ENCODE results near the gene ERI2.
"Not testable (repeated sequence)": the region's sequence is repeated elsewhere in the genome, so short reads cannot be mapped to it uniquely, and the experiment has no call there.

ERI2 gene

DNA sequence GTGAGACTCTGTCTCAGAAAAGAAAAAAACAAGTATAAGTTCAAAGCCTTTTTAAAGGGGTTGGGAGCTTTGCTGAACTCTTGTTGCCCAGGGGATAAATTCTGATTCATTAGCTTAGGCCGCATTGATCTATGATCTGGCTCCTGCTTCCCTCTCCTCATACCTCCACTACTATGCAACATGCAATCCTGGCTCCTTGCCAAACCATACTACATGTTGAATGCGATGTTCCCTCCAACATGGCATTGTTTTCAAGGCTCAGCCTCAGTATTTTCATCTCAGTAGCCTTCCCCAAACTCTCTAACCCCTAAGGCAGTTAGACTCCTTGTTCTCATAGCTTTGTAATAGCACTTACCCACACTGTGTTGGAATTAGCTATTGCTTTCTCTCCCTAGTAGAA is 6.2 kb upstream of the ERI2 start:
- no peak for DNase-seq

DNA sequence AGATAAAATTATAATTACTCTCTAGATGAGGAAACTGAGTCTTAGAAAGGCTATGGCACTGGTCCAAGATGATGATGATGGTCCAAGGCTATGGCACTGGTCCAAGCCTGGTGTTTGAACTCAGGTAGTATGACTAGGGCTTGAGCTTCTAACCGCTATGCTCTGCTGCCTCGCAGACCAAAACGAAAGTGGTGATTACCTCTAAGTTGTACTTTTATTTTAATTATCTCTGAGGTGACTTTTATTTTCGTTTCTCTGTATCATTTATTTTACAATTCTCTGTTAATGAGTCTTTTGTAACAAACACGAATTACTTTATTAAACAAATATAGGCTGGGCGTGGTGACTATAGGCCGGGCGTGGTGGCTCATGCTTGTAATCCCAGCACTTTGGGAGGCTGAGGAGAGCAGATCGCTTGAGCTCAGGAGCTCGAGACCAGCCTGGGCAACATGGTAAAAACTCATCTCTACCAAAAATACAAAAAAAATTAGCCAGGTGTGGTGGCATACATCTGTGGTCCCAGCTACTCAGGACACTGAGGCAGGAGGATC is 5.7 kb upstream of the ERI2 start:
- no peak for DNase-seq

DNA sequence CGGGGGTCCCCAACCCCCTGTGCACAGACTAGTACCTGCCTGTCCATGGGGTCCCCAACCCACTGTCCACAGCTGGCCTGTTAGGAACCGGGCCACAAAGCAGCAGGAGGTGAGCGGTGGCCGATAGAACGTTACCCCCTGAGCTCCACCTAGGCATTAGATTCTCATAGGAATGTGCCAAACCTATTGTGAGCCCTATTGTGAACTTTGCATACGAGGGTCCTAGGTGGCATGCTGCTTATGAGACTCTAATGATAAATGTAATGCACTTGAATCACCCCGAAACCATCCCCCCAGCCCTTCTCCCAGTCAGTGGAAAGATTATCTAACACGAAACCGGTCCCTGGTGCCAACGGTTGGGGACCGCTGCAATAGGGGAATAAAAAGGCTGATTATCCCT is 1.6 kb upstream of the ERI2 start:
- DNase-seq: no peak

DNA sequence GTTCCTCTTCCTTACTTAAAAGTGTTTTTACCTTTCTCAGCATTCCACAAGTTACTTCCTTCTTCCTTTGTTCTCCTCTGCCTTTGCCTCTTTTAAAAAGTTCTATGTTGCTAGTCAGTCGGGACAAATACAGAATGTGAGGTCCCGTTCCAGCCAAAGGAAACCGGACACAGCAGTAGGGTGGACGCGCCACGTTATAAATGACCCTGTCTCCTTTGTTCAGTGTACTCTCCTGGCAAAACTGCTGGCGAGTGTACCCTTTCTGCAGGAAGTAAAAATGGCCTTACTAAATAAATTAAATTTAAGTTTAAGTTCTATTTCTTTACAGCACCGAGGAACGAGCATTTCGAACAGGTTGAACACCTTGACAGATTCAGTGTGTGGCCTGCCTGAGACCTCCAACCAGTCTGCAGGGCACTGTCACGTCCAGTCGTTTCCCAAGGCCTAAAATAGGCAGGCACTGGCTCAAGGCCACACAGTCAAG is 546 bp downstream of the ERI2 start:
- DNase-seq: peak in 1 of 2 experiments; percentile 39

DNA sequence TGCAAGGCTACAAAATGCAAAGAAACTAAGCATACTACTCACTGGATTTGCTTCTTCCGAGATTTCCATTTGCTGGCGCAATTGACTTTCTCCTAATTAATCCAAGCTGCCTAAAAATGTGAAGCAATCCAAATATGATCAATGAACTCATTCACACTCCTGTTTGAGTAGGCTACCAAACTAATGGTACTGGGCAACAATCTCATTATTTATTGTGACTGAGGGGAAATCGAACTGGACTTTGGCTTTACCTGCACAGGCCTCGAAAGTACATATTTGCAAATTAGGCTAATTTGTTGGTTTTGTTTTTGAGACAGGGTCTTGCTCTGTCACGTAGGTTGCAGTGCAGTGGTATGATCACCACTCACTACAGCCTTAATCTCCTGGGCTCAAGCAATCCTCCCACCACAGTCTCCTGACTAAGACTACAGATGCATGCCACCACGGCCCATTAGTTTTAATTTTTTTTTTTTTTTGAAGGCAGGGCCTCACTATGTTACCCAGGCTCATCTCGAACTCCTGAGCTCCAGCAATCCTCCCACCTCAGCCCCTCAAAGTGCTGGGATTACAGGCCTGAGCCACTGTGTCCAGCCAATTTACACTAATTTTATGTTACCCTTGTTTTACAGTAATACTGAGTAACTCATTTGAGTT is 2.6 kb downstream of the ERI2 start:
- no peak for DNase-seq

DNA sequence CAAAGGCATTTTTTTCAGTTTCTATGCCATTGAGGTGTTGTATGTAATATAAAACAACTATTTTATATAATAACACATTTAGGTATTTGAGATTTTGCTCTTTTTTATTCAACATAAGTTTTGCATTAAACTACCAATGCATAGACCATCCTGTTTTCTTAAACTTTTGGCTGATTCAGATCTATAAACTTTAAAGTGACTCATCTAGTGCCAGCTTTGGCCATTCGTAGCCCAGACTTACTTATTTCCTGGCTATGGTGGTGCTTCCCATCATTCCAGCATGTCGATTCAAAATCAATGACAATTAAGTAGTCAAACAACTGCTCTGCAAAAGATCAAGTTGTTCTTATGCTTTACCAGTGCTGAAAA is 3.1 kb downstream of the ERI2 start:
- DNase-seq: no peak

DNA sequence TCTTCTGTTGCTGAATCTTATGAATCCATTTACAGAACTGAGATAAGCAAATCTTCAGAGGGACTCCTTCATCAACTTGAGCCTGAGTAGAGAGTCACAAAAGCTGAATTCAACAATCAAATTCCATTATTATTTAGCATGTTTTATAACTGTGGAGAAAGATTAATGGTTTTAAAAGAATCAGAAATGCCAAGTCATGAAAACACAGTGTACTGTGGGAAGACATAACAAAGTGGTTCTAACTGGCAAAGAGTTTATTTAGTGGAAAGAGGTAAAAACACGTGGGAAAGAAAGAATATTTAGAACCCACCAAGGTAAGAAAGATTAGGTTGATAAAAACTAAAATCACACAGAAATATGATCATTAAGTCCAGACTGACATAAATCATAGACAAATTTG is 5.0 kb downstream of the ERI2 start:
- DNase-seq: no peak

DNA sequence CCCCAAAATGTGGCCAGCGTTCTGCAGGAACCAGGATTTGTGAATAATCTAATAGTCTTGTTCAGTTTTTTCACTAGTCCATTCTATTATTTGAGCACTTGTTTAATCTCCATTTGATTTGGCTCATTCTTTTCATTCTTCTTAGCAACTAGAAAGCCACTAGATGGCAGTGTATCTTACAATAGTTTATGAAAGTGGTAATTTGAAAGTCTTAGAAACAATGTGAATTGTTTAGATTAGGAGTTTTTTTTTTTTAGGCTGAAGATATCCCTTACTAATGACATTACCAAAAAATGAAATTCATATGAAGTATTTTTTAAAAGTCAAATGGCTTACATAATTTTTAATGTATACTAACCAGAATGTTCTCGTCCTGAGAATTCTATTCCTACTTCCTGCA is 6.7 kb downstream of the ERI2 start:
- DNase-seq: no peak

DNA sequence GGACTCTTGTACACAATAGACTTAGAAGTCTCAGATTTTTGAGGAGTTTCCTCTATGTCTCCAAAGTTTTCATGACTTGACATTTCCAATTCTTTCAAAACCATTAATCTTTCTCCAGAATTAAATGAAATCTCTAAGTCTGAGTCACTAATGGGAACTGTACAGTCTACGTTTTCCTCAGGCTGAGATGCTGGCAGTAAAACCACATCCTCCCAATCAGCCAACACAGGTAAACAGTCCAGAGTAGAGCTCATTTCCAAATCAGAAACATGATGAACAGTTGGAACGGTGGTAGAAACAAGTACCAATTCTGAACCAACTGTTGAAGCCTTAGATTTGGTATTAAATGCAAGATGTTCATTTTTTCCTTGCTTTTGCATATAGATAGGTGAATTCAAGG is 7.9 kb downstream of the ERI2 start:
- no peak for DNase-seq

DNA sequence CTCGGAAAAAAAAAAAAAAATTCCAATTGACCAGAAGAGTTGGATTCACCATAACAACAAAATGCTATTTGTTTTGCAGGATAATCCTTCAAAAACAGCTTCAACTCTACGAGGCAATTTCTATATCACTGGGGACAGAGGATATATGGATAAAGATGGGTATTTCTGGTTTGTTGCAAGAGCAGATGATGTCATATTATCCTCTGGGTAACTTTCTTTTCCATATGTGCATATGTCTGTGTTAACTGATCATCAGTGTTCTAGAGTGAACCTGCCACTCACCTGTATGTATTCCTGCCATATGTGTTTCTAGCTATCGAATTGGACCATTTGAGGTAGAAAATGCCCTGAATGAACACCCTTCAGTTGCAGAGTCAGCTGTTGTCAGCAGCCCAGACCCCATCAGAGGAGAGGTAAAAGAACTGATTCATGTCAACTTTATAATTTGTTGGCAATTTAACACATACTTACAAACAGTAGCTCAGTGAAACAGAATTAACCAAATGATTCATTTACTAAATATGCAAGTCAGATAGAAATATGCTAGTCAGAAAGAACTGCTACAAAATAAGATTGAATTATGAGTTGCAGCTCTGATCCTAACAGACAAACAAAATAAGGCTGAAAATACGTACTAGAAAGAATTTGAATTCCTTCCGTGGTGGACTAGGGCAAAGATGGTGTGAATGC is 14.2 kb downstream of the ERI2 start:
- DNase-seq: no peak

DNA sequence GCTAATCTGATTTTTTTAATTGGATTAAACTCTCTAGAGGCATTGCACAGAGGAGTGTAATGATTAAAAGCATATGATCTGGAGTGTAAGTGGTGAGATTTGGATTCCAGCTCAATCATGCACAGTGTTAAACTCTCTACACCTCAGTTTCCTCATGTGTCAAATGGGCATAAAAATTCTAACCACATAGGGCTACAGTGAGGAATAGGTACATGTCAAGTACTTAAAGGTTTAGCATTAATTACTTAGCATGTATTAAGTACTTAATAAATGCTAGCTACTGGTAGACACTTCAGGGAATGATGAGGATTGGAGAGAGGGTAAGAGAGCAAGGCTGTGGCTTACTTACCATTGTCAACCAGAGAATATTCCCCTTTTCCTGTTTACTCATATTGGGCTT is 17.1 kb downstream of the ERI2 start:
- DNase-seq: no peak

DNA sequence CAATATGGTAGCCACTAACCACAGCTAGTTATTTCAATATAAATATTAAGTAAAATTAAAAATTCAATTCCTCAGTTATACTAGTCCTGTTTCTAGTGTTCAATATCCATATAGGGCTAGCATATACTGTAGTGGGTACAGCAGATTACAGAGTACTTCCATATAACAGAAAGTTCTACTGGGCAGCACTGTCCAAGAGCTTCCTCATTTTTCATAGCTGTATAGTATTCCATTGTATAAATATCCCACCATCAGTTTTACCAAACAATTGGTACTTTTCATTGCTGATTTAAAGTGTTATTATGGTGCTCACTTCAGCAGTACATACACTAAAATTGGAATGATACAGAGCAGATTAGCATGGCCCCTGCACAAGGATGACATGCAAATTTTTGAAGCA is 22.1 kb downstream of the ERI2 start:
- DNase-seq: no peak

DNA sequence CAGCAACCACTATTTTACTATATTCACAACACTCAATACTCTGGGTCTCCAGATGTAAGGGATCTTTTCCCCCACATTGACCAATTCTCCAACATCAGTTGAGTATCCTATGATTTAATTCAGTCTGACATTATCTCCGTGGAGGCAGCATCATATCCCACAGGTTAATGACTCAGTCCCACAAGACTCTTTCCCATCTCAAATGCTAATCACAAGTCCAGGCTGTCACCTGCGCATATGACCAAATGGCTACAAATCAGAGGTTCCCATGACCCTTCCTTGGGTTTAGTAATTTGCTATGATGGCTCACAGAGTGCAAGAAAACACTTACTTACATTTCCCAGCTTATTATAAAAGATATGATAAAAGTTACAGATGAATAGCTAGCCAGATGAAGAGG is 23.8 kb downstream of the ERI2 start:
- no peak for DNase-seq

DNA sequence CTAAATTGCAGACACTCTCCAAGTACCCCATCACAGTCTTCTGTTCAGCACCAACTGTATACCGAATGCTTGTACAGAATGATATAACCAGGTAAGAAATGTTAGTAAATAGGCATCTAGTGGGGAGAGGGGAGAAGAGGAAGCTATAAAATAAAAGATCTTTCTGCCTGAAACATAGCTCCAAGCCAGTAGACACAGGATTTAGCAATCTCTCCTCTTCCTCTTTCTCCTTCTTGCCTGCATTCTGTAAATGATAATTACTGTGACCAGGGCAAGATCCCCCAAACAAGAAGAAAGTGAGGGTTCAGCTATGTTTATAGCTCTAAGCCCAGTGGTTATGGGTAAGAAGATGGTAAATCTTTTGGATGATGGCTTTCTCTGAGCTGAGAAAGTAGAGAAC is 24.6 kb downstream of the ERI2 start:
- DNase-seq: no peak

DNA sequence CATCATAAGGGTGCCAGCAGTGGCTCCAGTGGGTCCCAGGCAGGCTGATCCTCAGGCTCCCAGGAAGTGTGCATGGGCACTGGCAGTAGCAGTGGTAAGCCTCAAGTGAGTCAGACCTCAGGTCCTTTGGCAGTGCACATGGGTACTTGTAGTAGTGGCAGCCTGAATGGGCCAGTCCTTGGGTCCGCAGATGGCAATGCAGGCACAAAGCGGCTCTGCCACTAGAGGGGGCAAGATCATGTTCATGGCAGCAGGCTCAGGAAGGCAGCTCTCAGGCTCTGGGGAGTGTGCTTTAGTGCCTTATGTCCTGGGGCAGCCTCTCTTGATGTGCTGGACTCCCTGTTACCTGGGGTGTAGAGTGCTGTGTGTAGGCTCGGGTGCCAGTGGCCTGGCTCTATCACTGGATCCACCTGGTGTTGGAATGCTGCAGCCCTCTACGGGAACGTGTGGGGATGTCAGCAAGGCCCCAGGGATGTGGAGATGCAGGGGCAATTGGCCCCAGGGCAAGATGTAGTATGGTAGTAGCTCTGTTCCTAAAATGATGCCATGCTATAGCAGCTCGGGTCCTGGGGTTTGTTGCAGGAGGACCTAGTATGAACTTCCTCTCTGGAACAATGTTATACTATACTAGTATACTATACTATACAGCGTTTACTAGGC is 31.4 kb downstream of the ERI2 start:
- peak; percentile 13 to 29 for DNase-seq

DNA sequence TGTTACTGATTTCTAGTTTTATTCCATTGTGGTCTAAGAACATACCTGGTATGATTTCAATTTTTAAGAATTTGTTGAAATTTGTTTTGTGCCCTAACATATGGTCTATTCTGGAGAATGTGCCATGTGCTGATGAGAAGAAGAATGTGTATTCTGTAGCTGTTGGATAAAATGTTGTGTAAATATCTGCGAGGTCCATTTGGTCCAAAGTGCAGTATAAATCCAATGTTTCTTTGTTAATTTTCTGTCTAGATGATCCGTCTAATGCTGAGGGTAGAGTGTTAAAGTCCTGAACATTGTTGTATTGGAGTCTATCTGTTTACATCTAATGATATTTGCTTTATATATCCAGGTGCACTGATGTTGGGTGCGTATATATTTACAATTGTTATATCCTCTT is 32.6 kb downstream of the ERI2 start:
- DNase-seq: no peak

DNA sequence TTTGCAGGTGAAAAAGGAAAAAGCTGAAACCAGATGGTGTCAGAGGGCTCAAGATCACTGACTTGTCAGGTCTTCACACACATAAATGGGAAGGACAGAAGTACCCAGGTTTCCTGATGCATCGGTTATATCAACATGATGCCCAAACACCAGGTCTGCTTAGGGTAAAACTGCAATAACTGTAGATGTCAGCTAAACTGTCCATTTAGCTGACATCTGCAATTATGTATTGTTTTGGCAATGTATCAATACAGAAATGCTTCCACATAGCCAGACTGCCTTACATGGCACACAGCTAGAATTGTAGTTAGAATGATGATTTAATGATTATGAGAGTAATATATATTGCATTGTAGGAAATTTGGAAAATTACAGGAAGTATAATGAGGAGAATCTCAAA is 37.5 kb downstream of the ERI2 start:
- DNase-seq: no peak

DNA sequence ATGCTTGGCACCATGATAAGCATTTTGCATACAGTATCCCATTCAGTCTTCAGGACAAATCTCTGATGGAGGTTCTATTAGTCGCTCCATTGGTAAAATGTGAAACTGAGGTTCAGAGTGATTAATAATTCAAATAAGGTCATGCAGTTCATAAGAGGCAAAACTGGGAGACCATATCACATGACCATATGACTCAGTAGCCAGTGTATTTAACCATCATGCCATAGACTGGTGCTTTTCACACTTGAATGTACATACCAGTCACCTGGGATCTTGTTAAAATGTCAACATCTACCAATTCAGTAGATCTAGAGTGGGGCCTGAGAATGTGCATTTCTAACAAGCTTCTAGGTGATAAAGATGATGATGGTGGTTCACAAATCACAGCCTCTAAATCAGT is 38.2 kb downstream of the ERI2 start:
- DNase-seq: no peak

DNA sequence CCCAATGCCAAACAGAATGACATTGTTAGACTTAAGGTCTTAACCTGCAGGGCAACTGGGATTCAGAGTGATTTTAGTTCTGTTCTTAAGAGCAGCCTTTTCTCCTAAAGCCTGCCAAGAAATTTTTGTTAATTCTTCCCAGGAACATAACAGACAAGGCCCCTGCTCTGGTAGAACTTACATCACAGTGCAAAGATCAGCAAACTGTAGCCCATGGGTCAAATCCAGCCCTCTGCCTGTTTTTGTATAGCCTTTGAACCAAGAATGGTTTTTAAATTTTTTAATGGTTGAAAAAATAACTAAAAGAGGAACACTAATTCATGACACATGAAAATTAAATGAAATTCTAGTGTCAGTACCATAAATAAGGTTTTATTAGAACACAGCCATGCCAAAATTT is 38.7 kb downstream of the ERI2 start:
- DNase-seq: no peak

DNA sequence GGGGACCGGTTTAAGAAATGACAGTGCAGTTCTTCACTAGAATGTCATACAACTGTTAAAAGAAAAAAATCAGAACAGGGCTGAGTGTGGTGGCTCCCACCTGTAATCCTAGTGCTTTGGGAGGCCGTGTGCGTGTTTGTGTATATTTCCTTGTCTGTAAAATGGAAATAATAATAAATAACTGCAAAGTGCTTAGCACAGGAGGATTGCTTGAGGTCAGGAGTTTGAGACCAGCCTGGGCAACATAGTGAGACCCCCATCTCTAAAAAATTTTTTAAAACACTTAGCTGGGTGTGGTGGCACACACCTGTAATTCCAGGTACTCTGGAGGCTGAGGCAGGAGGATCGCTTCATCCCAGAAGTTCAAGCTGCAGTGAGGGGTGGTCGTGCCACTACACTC is 40.0 kb downstream of the ERI2 start:
- no peak for DNase-seq

DNA sequence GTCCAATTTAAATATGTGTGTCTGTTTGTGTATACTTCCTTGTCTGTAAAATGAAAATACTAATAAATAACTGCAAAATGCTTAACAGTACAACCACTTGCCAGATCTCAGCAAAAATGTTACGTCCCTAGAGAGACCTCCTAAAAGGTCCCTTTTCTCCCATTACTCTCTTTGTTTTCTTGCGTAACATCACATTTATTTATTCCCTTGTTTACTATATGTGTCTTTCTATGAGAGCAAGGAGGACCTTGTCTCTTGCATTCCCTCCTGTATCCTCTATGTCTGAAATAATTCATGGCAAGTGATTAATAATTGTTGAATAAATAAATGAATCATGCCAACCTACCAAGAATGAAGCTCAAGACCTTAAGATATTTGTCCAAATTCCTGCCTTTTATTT is 40.5 kb downstream of the ERI2 start:
- no peak for DNase-seq

DNA sequence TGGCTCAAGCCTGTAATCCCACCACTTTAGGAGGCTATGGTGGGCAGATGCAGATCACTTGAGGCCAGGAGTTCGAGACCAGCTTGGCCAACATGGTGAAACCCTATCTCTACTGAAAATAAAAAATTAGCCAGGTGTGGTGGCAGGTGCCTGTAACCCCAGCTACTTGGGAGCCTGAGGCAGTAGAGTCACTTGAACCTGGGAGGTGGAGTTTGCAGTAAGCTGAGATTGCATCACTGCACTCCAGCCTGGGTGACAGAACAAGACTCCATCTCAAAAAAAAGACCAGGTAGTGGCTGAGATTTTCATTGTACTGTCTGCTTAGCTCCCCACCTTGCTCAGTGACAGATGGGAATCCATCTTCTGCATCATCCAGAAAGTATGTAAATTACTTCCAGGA is 41.8 kb downstream of the ERI2 start:
- DNase-seq: not testable (repeated sequence)

DNA sequence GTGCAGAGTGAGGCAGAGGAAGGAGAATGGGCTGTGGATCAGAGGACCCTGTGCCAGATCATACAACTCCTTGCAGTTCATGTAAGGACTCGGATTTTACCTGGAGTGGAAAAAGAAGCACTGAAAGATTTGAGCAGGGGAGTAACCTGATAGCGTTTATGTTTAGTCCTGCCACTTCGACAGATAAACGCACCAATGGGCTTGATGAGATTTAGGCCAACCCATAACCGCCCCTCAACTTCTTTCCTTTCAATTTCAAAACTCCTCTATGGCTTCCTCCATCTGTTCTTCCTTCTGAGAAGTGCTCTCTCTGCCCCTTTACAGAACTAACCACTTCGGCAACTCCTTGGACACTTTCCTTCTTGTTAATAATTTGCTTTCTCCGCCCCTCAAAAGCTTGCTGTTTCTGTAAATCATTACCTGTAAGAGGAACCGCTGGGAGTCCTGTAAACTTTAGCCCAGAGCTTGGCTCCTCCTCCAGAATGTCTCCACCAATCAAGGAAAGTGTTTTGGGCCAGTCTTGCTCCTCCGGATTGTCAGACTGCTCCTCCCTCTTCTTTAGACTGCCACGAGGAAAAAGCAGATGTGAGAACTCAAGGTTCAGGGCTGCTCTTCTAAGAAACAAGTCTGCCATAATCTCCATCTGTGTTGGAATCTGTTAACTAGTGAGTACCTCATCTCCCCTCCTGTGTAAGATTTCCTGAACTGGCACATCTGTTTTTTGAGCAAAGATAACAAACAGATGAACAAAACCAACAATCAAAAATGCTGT is 42.6 kb downstream of the ERI2 start, which contains the start of gene ACSM3:
Gene ACSM3 (plus strand): TSS at position 554 of the 772 bp plus-strand sequence. CDS start 6,021 bp downstream, outside the sequence.
- DNase-seq: no peak
